ENCODE data around the gene ESYT3. TPM values are rescaled to one million over a fixed set of nuclear protein-coding genes. Genes with fewer than 3 reads are reported as not detected.
"Not testable (repeated sequence)": the region's sequence is repeated elsewhere in the genome, so short reads cannot be mapped to it uniquely, and the experiment has no call there.

Gene ESYT3
- total RNA-seq, 2 donors from 2014 or later, result 0.40 TPM; not detected in 1

DNA sequence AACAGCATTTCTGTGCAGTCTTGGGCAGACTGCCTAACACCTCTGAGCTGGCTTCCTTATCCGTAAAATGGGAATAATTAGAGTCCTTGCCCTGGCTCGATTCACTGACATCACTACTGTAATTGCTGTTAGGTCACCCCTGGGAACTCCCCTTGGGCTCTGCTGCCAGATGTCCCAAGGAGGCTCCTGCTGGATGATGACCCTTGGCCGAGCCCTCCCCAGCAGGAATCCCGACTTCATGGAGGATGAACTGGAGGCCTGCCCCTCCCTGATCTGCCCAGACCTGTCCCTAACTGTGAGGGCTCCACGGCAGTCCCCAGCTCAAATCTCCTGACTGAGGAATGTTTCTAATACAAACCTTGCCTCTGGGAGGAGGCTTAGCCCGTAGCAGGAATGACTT, 18.0 kb downstream of the ESYT3 start:
- no peak overlapping the region for H3K27ac Mint-ChIP-seq
- H3K4me3 Mint-ChIP-seq, result no peak overlapping the region
- no peaks in the 10 kb centered on the region for H3K9me3 ChIP-seq (ENCODE audit: control insufficient read depth, low read length, poor library complexity, severe bottlenecking)
- no peaks in the 10 kb centered on the region for H3K36me3 Mint-ChIP-seq (ENCODE audit: low read depth)
- H3K4me1 Mint-ChIP-seq, result peaks cover 8% of the 10 kb centered on the region
- no peak for DNase-seq
- no peak for ATAC-seq
- peaks cover 20% of the 10 kb centered on the region for H3K27me3 Mint-ChIP-seq

GRCh38 chr3:138453940-138454339, 19.5 kb downstream of the ESYT3 start:
- not testable (repeated sequence) for H3K9me3 ChIP-seq (ENCODE audit: control insufficient read depth, low read length, poor library complexity, severe bottlenecking); DNase-seq; H3K27ac Mint-ChIP-seq; H3K4me1 Mint-ChIP-seq; H3K36me3 Mint-ChIP-seq (ENCODE audit: low read depth); H3K4me3 Mint-ChIP-seq; ATAC-seq
- peaks cover 20% of the 10 kb centered on the region for H3K27me3 Mint-ChIP-seq

DNA sequence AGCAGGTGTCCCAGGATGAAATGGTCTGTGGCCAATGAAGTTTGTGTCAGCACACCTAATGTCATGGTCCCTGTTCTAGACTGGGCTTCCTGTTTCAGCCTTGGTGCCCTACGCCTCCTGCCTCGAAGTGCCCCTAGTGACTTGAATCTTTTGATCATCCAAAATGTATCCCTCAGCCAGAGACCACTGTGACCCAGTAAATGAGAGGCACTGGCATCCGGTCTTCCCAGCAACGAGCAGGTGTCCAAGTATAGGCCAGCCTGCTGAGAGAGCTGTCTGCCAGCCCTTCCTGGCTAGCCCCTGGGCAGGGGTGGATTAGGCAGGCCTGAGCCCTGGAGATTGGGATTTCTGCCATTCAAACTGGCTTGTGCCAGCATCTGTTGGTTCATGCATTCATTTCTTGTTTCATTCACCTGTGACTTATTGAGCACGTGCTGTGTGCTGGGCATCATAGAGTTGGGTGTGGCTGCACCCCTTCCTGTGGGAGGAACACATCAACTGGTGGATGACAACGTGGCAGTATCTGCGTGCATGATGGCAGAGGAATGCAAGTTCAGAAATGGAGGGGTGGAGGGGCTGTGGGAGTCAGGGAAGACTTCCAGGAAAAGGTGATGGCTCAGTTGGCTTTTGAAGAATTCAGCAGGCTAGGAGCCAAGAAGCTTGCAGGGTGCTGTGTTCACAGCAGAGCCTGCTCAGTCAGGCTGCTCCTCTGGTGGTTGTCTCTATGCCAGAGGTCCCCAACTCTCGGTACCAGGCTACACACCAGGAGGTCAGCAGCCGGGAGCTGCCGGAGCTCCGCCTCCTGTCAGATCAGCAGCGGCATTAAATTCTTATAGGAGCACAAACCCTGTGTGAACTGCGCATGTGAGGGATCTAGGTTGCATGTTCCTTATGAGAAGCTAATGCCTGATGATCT, 21.6 kb downstream of the ESYT3 start:
- Mint-ChIP-seq H3K4me3 (no peak overlapping the region), H3K27me3 (peaks cover 20% of the 10 kb centered on the region), H3K36me3 (ENCODE audit: low read depth) (no peaks in the 10 kb centered on the region), H3K4me1 (peaks cover 8% of the 10 kb centered on the region), H3K27ac (no peak overlapping the region)
- H3K9me3 ChIP-seq (ENCODE audit: control insufficient read depth, low read length, poor library complexity, severe bottlenecking), result no peaks in the 10 kb centered on the region
- ATAC-seq (no peak), DNase-seq (no peak)

DNA sequence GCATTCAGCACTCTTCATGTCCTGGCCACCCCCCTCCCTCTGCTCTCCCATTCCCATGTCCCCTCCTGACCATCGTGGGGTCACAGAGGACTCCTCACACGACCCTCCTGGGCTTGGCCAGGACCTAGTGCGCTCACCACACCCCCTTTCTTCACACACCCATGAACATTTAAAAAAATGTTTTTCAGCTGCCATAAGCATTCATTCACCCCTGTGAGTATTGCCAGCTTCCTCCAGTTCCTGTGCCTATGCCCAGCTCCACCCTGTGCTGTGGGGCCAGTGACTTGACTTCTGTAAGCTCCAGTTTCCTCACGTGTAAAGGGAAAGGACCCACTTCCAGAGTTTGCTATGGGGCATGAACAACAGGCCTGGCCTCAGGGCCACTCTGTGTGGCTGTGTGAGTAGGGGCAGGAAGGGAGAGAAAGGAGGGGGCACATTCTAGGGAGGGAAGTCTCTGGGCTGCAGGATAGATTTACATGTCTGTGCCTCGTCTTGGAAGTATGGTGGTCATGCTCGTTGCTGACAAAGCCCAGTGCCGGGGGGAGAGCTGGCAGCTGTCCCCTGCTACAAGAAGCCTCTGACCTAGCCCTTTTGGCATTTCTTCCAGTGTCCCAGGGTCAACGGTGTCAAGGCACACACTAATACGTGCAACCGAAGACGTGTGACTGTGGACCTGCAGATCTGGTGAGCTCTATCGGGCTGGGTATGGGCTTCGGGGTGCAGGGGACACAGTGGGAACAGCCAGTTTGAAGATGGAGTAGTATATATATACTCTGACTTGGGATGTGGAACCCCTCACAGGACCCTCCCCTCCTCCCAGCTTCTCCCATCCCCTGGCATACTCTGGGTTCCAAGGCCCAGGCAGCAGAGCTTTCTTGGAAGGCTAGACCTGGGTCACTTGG, 22.8 kb downstream of the ESYT3 start:
- H3K4me3 Mint-ChIP-seq, result no peak overlapping the region
- H3K27ac Mint-ChIP-seq, result no peak overlapping the region
- peaks cover 8% of the 10 kb centered on the region for H3K4me1 Mint-ChIP-seq
- no peak for DNase-seq
- peaks cover 17% of the 10 kb centered on the region for H3K27me3 Mint-ChIP-seq
- no peak for ATAC-seq
- H3K9me3 ChIP-seq (ENCODE audit: control insufficient read depth, low read length, poor library complexity, severe bottlenecking), result no peaks in the 10 kb centered on the region
- H3K36me3 Mint-ChIP-seq (ENCODE audit: low read depth), result no peaks in the 10 kb centered on the region

- ATAC-seq, result no peak
- Mint-ChIP-seq H3K4me1 (peaks cover 8% of the 10 kb centered on the region), H3K4me3 (no peak overlapping the region), H3K27me3 (peaks cover 14% of the 10 kb centered on the region), H3K27ac (no peak overlapping the region), H3K36me3 (ENCODE audit: low read depth) (no peaks in the 10 kb centered on the region)
- no peaks in the 10 kb centered on the region for H3K9me3 ChIP-seq (ENCODE audit: control insufficient read depth, low read length, poor library complexity, severe bottlenecking)
- no peak for DNase-seq
Measured at GRCh38 chr3:138457863-138458735, 23.7 kb downstream of the ESYT3 start.

DNA sequence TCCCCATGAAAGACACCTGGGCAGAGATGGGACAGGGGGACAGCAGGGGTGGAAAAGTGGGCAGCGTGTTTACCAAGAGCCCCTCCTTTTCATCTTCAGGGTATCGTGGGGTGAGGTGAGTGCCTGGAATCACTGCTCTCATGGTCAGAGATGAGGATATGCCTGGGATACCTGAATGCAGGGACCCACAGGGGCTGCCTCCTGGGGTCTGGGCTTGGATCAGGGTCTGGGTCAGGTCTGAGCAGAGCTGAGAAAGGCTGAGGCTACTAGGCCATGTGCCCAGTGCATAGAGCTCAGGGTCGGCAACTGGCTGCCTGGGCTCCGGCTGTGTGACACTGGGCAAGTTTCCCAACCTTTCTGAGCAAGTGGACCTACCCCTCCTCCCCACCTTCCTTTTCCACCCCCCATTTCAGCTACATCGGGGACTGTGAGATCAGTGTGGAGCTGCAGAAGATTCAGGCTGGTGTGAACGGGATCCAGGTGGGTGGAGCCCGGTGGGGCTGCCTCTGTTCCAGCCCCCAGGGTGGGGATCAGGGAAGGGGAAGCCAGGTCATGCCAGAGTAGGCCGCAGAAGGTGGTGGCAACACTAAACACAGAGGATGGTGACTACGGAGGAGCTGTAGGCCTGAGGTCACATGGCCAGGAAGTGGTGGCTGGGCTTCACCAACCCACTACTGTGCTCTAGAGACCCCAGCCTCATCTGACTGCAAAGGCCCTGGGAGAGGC, 24.5 kb downstream of the ESYT3 start:
- H3K9me3 ChIP-seq (ENCODE audit: control insufficient read depth, low read length, poor library complexity, severe bottlenecking), result no peaks in the 10 kb centered on the region
- Mint-ChIP-seq H3K27ac (no peak overlapping the region), H3K4me1 (peaks cover 8% of the 10 kb centered on the region), H3K27me3 (peaks cover 14% of the 10 kb centered on the region), H3K4me3 (no peak overlapping the region), H3K36me3 (ENCODE audit: low read depth) (no peaks in the 10 kb centered on the region)
- no peak for ATAC-seq
- no peak for DNase-seq

GRCh38 chr3:138459619-138460535, 25.5 kb downstream of the ESYT3 start:
- DNase-seq (no peak), ATAC-seq (no peak)
- H3K9me3 ChIP-seq (ENCODE audit: control insufficient read depth, low read length, poor library complexity, severe bottlenecking), result no peaks in the 10 kb centered on the region
- Mint-ChIP-seq H3K4me1 (peaks cover 8% of the 10 kb centered on the region), H3K36me3 (ENCODE audit: low read depth) (no peaks in the 10 kb centered on the region), H3K27ac (no peak overlapping the region), H3K4me3 (no peak overlapping the region), H3K27me3 (peaks cover 11% of the 10 kb centered on the region)

DNA sequence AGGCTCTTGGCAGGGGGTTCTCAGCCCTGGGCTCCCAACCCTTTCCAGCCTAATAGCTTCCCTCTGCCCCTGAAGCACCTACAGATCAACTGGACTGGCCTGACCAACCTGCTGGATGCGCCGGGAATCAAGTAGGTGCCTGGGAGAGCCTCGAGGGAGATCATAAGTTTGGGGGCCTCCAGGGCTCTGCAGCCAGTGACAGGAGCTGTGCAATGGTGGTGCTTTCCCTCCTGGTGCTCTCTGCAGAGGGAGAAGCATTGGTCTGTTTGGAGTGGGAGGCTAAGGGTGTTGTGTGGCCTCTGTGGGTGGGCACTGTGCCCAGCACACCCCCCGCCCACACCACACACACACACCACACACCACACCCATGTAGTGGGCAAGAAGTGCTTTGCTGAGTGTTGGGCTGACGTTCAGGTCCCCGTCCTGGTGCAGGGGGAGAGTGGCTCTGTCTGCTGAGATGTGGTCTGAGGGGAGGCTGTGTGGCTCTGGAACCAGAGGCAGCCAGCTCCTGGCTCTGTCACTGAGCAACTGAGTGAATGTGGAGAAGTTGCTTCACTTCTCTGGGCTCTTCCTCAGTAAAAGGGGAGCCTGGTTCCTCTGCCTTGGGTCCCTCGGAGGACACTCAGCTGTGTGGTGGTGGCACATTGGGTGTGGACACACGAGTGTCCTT, 26.3 kb downstream of the ESYT3 start:
- Mint-ChIP-seq H3K4me3 (no peak overlapping the region), H3K4me1 (peaks cover 7% of the 10 kb centered on the region), H3K27me3 (peaks cover 9% of the 10 kb centered on the region), H3K36me3 (ENCODE audit: low read depth) (no peaks in the 10 kb centered on the region), H3K27ac (no peak overlapping the region)
- no peak for ATAC-seq
- DNase-seq, result no peak
- no peaks in the 10 kb centered on the region for H3K9me3 ChIP-seq (ENCODE audit: control insufficient read depth, low read length, poor library complexity, severe bottlenecking)

GRCh38 chr3:138461246-138461645, 26.8 kb downstream of the ESYT3 start:
- DNase-seq, result no peak
- no peak overlapping the region for H3K4me3 Mint-ChIP-seq

DNA sequence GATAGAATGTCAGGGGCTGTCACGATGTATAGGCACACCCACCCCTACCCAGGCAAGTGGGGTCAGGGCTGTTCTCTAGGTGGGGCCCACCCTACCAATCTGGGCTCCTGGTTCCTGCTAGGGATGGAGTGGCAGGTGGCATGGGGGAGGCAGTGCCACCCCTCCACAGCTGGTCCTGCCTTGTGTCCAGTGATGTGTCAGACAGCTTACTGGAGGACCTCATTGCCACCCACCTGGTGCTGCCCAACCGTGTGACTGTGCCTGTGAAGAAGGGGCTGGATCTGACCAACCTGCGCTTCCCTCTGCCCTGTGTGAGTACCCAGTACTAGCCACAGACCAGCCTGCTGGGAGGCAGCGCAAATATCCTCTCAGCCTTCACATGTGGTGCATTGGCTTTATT, 27.5 kb downstream of the ESYT3 start:
- ATAC-seq (no peak), DNase-seq (no peak)
- Mint-ChIP-seq H3K4me1 (no peaks in the 10 kb centered on the region), H3K27me3 (peaks cover 14% of the 10 kb centered on the region), H3K27ac (no peak overlapping the region), H3K4me3 (no peak overlapping the region), H3K36me3 (ENCODE audit: low read depth) (no peaks in the 10 kb centered on the region)
- no peaks in the 10 kb centered on the region for H3K9me3 ChIP-seq (ENCODE audit: control insufficient read depth, low read length, poor library complexity, severe bottlenecking)

More at GRCh38 chr3:138461246-138461645, 26.8 kb downstream of the ESYT3 start:
- ATAC-seq, result no peak
- Mint-ChIP-seq H3K36me3 (ENCODE audit: low read depth) (no peaks in the 10 kb centered on the region), H3K27me3 (peaks cover 9% of the 10 kb centered on the region), H3K4me1 (peaks cover 1% of the 10 kb centered on the region), H3K27ac (no peak overlapping the region)
- no peaks in the 10 kb centered on the region for H3K9me3 ChIP-seq (ENCODE audit: control insufficient read depth, low read length, poor library complexity, severe bottlenecking)

Data from T-helper 17 cell (primary cell).